ENCODE measurements around the gene KRTAP12-4. TPM values are rescaled to one million over a fixed set of nuclear protein-coding genes. Genes with fewer than 3 reads are reported as not detected.
"Not testable (repeated sequence)": the region's sequence is repeated elsewhere in the genome, so short reads cannot be mapped to it uniquely, and the experiment has no call there.

KRTAP12-4 gene
- total RNA-seq, 1 donor from 2014 or later: not detected

GRCh38 chr21:44644878-44645277 lies 9.6 kb downstream of the KRTAP12-4 start:
- H3K27me3 Mint-ChIP-seq (ENCODE audit: low read depth): no peaks in the 10 kb centered on the region
- no peak overlapping the region for H3K4me3 Mint-ChIP-seq (ENCODE audit: low read depth)
- no peaks in the 10 kb centered on the region for H3K36me3 Mint-ChIP-seq (ENCODE audit: low read depth)
- H3K4me1 Mint-ChIP-seq (ENCODE audit: low read depth): no peaks in the 10 kb centered on the region
- no peak for DNase-seq (ENCODE audit: low spot score)
- intact Hi-C loops (cut with micrococcal nuclease): no loop called here
- no peak overlapping the region for H3K27ac Mint-ChIP-seq
- H3K9me3 Mint-ChIP-seq: peaks cover 41% of the 10 kb centered on the region

GRCh38 chr21:44643741-44644310 lies 10.6 kb downstream of the KRTAP12-4 start:
- no peaks in the 10 kb centered on the region for H3K36me3 Mint-ChIP-seq (ENCODE audit: low read depth)
- no peak overlapping the region for H3K4me3 Mint-ChIP-seq (ENCODE audit: low read depth)
- peaks cover 44% of the 10 kb centered on the region for H3K9me3 Mint-ChIP-seq
- H3K27me3 Mint-ChIP-seq (ENCODE audit: low read depth): no peaks in the 10 kb centered on the region
- H3K27ac Mint-ChIP-seq: no peak overlapping the region
- intact Hi-C loops (cut with micrococcal nuclease): no loop called here
- no peaks in the 10 kb centered on the region for H3K4me1 Mint-ChIP-seq (ENCODE audit: low read depth)
- DNase-seq (ENCODE audit: low spot score): no peak

- Mint-ChIP-seq H3K27ac (no peak overlapping the region), H3K9me3 (peaks cover 44% of the 10 kb centered on the region), H3K4me3 (ENCODE audit: low read depth) (no peak overlapping the region), H3K27me3 (ENCODE audit: low read depth) (no peaks in the 10 kb centered on the region), H3K36me3 (ENCODE audit: low read depth) (no peaks in the 10 kb centered on the region), H3K4me1 (ENCODE audit: low read depth) (no peaks in the 10 kb centered on the region)
- intact Hi-C loops (cut with micrococcal nuclease): no loop called here
- DNase-seq (ENCODE audit: low spot score): no peak
Measured at GRCh38 chr21:44640761-44641160, 13.7 kb downstream of the KRTAP12-4 start.

GRCh38 chr21:44639331-44639655 lies 15.2 kb downstream of the KRTAP12-4 start:
- Mint-ChIP-seq H3K27me3 (ENCODE audit: low read depth) (peaks cover 2% of the 10 kb centered on the region), H3K36me3 (ENCODE audit: low read depth) (no peaks in the 10 kb centered on the region), H3K27ac (no peak overlapping the region), H3K4me1 (ENCODE audit: low read depth) (no peaks in the 10 kb centered on the region), H3K4me3 (ENCODE audit: low read depth) (no peak overlapping the region), H3K9me3 (peaks cover 35% of the 10 kb centered on the region)
- no peak for DNase-seq (ENCODE audit: low spot score)
- intact Hi-C loops (cut with micrococcal nuclease): no loop called here

GRCh38 chr21:44638506-44639330 lies 15.7 kb downstream of the KRTAP12-4 start:
- H3K9me3 Mint-ChIP-seq: peaks cover 29% of the 10 kb centered on the region
- DNase-seq (ENCODE audit: low spot score); H3K27ac Mint-ChIP-seq; H3K4me3 Mint-ChIP-seq (ENCODE audit: low read depth); H3K4me1 Mint-ChIP-seq (ENCODE audit: low read depth); intact Hi-C loops (cut with micrococcal nuclease); H3K27me3 Mint-ChIP-seq (ENCODE audit: low read depth); H3K36me3 Mint-ChIP-seq (ENCODE audit: low read depth): not testable (repeated sequence)

- H3K36me3 Mint-ChIP-seq (ENCODE audit: low read depth); intact Hi-C loops (cut with micrococcal nuclease); H3K4me1 Mint-ChIP-seq (ENCODE audit: low read depth); H3K27me3 Mint-ChIP-seq (ENCODE audit: low read depth); H3K27ac Mint-ChIP-seq; H3K4me3 Mint-ChIP-seq (ENCODE audit: low read depth); DNase-seq (ENCODE audit: low spot score): not testable (repeated sequence)
- peaks cover 29% of the 10 kb centered on the region for H3K9me3 Mint-ChIP-seq
Measured at GRCh38 chr21:44637851-44638348, 16.6 kb downstream of the KRTAP12-4 start.

GRCh38 chr21:44637018-44637850 lies 17.2 kb downstream of the KRTAP12-4 start, which contains the start of gene KRTAP10-10:
Gene KRTAP10-10, plus strand, starts transcription at chr21:44637356. Its CDS starts 62 bp downstream, at chr21:44637418.
- Mint-ChIP-seq H3K9me3 (peaks cover 31% of the 10 kb centered on the region), H3K36me3 (ENCODE audit: low read depth) (no peaks in the 10 kb centered on the region)
- no peak for DNase-seq (ENCODE audit: low spot score)

GRCh38 chr21:44636209-44637017 lies 18.0 kb downstream of the KRTAP12-4 start:
- H3K27me3 Mint-ChIP-seq (ENCODE audit: low read depth): peaks cover 2% of the 10 kb centered on the region
- H3K4me3 Mint-ChIP-seq (ENCODE audit: low read depth): no peak overlapping the region
- H3K36me3 Mint-ChIP-seq (ENCODE audit: low read depth): no peaks in the 10 kb centered on the region
- H3K9me3 Mint-ChIP-seq: peaks cover 31% of the 10 kb centered on the region
- intact Hi-C loops (cut with micrococcal nuclease): no loop called here
- no peak for DNase-seq (ENCODE audit: low spot score)
- H3K27ac Mint-ChIP-seq: no peak overlapping the region
- H3K4me1 Mint-ChIP-seq (ENCODE audit: low read depth): no peaks in the 10 kb centered on the region

More at GRCh38 chr21:44637018-44637850, 17.2 kb downstream of the KRTAP12-4 start, which contains the start of gene KRTAP10-10:
- no peaks in the 10 kb centered on the region for H3K4me1 Mint-ChIP-seq (ENCODE audit: low read depth)
- no peak within 1 kb of the TSS for H3K27ac Mint-ChIP-seq
- no peak within 1 kb of the TSS for H3K4me3 Mint-ChIP-seq (ENCODE audit: low read depth)
- peaks cover 2% of the 10 kb centered on the region for H3K27me3 Mint-ChIP-seq (ENCODE audit: low read depth)
- intact Hi-C loops (cut with micrococcal nuclease): no loop called here

GRCh38 chr21:44632067-44632466 lies 22.4 kb downstream of the KRTAP12-4 start:
- Mint-ChIP-seq H3K9me3 (peaks cover 33% of the 10 kb centered on the region), H3K27ac (no peak overlapping the region), H3K4me3 (ENCODE audit: low read depth) (no peak overlapping the region), H3K27me3 (ENCODE audit: low read depth) (peaks cover 2% of the 10 kb centered on the region), H3K4me1 (ENCODE audit: low read depth) (peaks cover 6% of the 10 kb centered on the region), H3K36me3 (ENCODE audit: low read depth) (peaks cover 7% of the 10 kb centered on the region)
- no peak for DNase-seq (ENCODE audit: low spot score)
- intact Hi-C loops (cut with micrococcal nuclease): no loop called here

GRCh38 chr21:44630440-44630839 lies 24.0 kb downstream of the KRTAP12-4 start:
- peaks cover 2% of the 10 kb centered on the region for H3K27me3 Mint-ChIP-seq (ENCODE audit: low read depth)
- peaks cover 33% of the 10 kb centered on the region for H3K9me3 Mint-ChIP-seq
- no peak overlapping the region for H3K27ac Mint-ChIP-seq
- no peak overlapping the region for H3K4me3 Mint-ChIP-seq (ENCODE audit: low read depth)
- DNase-seq (ENCODE audit: low spot score): no peak
- intact Hi-C loops (cut with micrococcal nuclease): no loop called here
- peaks cover 6% of the 10 kb centered on the region for H3K4me1 Mint-ChIP-seq (ENCODE audit: low read depth)
- peaks cover 7% of the 10 kb centered on the region for H3K36me3 Mint-ChIP-seq (ENCODE audit: low read depth)

- H3K4me1 Mint-ChIP-seq (ENCODE audit: low read depth): peaks cover 6% of the 10 kb centered on the region
- H3K9me3 Mint-ChIP-seq: peaks cover 45% of the 10 kb centered on the region
- DNase-seq (ENCODE audit: low spot score): no peak
- peaks cover 7% of the 10 kb centered on the region for H3K36me3 Mint-ChIP-seq (ENCODE audit: low read depth)
- intact Hi-C loops (cut with micrococcal nuclease): no loop called here
- no peak overlapping the region for H3K4me3 Mint-ChIP-seq (ENCODE audit: low read depth)
- H3K27ac Mint-ChIP-seq: no peak overlapping the region
- peaks cover 4% of the 10 kb centered on the region for H3K27me3 Mint-ChIP-seq (ENCODE audit: low read depth)
Measured at GRCh38 chr21:44628707-44629391, 25.6 kb downstream of the KRTAP12-4 start.

- H3K36me3 Mint-ChIP-seq (ENCODE audit: low read depth); DNase-seq (ENCODE audit: low spot score); H3K4me3 Mint-ChIP-seq (ENCODE audit: low read depth); H3K27ac Mint-ChIP-seq; intact Hi-C loops (cut with micrococcal nuclease); H3K4me1 Mint-ChIP-seq (ENCODE audit: low read depth); H3K27me3 Mint-ChIP-seq (ENCODE audit: low read depth): not testable (repeated sequence)
- H3K9me3 Mint-ChIP-seq: peaks cover 49% of the 10 kb centered on the region
Measured at GRCh38 chr21:44627831-44628233, 26.6 kb downstream of the KRTAP12-4 start.

All from activated T-helper 2 cell treated with anti-CD3 and anti-CD28 coated beads, Interferon-gamma antibody, Interleukin-2, Interleukin-4, amounts not matched to agents 10 μg/mL and 5 μg/mL and 100 μg/mL, durations not matched to agents 14 hours and 24 hours and 36 hours (primary cell).